Activated naive CD4-positive, alpha-beta T cell (primary cell): Measurements from ENCODE around the gene CCSER1.
"Not testable (repeated sequence)": the region's sequence is repeated elsewhere in the genome, so short reads cannot be mapped to it uniquely, and the experiment has no call there.

ENCODE experiments used
- DNase-seq, 4 experiments: peaks; one replicate each; lab custom pipeline; 2025; lab: John Stamatoyannopoulos, UW

The CCSER1 gene

GRCh38 chr4:91170768-91171167 lies 1043.6 kb downstream of the CCSER1 start:
- DNase-seq: no peak

GRCh38 chr4:91171217-91171616 lies 1044.0 kb downstream of the CCSER1 start:
- DNase-seq: no peak

GRCh38 chr4:91185061-91185460 lies 1057.9 kb downstream of the CCSER1 start:
- DNase-seq: not testable (repeated sequence)

- DNase-seq: no peak
Measured at GRCh38 chr4:91198951-91199350, 1071.8 kb downstream of the CCSER1 start.

GRCh38 chr4:91207535-91207934 lies 1080.3 kb downstream of the CCSER1 start:
- DNase-seq: no peak

- DNase-seq: no peak
Measured at GRCh38 chr4:91212211-91212610, 1085.0 kb downstream of the CCSER1 start.

- not testable (repeated sequence) for DNase-seq
Measured at GRCh38 chr4:91217831-91218403, 1090.7 kb downstream of the CCSER1 start.

- DNase-seq: no peak
Measured at GRCh38 chr4:91220315-91220714, 1093.1 kb downstream of the CCSER1 start.

GRCh38 chr4:91222014-91222413 lies 1094.8 kb downstream of the CCSER1 start:
- DNase-seq: no peak

GRCh38 chr4:91226867-91227266 lies 1099.7 kb downstream of the CCSER1 start:
- no peak for DNase-seq

GRCh38 chr4:91228659-91229058 lies 1101.5 kb downstream of the CCSER1 start:
- no peak for DNase-seq

GRCh38 chr4:91233164-91233563 lies 1106.0 kb downstream of the CCSER1 start:
- no peak for DNase-seq

GRCh38 chr4:91243132-91243531 lies 1115.9 kb downstream of the CCSER1 start:
- DNase-seq: no peak

GRCh38 chr4:91256043-91256442 lies 1128.8 kb downstream of the CCSER1 start:
- DNase-seq: no peak

GRCh38 chr4:91256751-91257150 lies 1129.6 kb downstream of the CCSER1 start:
- no peak for DNase-seq

- DNase-seq: no peak
Measured at GRCh38 chr4:91257721-91258120, 1130.5 kb downstream of the CCSER1 start.

GRCh38 chr4:91258326-91258725 lies 1131.1 kb downstream of the CCSER1 start:
- DNase-seq: no peak

GRCh38 chr4:91267543-91267942 lies 1140.3 kb downstream of the CCSER1 start:
- no peak for DNase-seq

GRCh38 chr4:91268481-91268880 lies 1141.3 kb downstream of the CCSER1 start:
- not testable (repeated sequence) for DNase-seq

GRCh38 chr4:91268913-91269312 lies 1141.7 kb downstream of the CCSER1 start:
- no peak for DNase-seq

GRCh38 chr4:91279899-91280298 lies 1152.7 kb downstream of the CCSER1 start:
- no peak for DNase-seq

- no peak for DNase-seq
Measured at GRCh38 chr4:91280551-91281290, 1153.5 kb downstream of the CCSER1 start.

GRCh38 chr4:91282217-91282616 lies 1155.0 kb downstream of the CCSER1 start:
- DNase-seq: no peak

- no peak for DNase-seq
Measured at GRCh38 chr4:91283726-91284230, 1156.6 kb downstream of the CCSER1 start.
